Measurements from ENCODE around the gene TMEM69.
"Not testable (repeated sequence)": the region's sequence is repeated elsewhere in the genome, so short reads cannot be mapped to it uniquely, and the experiment has no call there.

Gene TMEM69, protein sequence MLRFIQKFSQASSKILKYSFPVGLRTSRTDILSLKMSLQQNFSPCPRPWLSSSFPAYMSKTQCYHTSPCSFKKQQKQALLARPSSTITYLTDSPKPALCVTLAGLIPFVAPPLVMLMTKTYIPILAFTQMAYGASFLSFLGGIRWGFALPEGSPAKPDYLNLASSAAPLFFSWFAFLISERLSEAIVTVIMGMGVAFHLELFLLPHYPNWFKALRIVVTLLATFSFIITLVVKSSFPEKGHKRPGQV

DNA sequence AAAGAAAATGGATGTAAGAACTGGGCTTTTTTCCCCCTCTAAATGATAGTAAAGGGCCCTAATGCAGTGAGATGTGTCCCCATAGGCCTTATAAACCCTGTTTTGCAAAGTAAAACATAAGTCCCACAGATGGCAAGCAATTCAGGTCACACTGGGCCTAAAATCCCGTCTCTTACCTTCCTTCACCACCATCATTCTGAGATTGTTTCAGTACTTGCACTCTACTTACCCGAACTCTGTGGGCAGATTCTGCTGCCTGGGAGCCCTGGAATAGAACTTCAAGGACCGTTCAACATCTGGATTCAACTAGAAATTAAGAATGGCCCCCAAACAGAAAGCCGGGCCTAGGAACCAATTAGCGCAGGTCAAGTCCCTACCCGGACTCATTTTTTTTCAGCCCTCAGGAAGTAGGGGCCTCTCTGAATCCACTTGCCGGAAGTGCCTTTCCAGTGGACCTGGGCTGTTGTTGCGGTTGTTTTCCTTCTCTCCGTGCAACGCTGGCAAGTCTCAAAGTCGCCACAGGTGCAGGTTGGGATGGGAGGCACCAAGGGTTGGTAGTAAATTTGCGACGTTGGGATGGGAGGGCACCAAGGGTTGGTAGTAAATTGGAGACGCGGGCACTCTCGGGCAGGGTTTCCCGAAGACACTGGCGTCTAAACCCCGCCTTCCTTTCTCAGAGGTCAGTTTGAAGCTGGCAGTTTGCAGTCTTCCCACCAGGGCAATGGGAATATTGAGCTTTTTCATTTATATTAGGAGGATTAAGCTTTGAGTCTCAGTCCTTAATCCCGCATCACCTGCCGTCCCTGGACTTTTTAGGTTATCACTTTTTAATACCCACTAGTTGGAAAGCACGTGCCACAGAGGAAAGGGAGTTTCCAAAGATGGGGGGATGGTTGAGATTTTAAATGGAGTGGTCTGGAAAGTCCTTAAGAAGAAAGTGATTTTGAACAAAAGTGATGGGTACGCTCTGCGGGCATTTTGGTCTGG is at the start of gene TMEM69:
Gene TMEM69, plus strand, starts transcription at position 428 of the 987 bp plus-strand sequence. CDS start 2,888 bp downstream, outside the sequence.
- peak; percentile 83 for DNase-seq

DNA sequence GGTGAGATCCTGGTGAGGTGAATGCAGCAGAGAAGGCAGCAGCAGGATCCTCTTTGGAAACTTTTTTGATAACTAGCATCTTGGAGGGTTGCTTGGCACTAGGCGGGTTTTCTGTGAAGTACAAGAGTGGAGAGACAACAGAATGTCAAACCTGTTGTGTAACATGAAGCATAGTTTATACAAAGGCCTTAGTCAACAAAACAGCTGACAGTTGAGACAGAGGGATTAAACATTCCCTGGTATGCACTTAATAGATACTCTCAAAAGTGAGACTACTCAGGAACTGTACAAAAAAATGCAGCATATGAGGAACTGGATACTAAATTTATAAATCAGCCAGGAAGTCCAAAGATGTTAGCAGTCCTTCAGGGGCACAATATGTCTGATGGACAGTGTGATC is 47.7 kb upstream of the TMEM69 start:
- no peak for DNase-seq

DNA sequence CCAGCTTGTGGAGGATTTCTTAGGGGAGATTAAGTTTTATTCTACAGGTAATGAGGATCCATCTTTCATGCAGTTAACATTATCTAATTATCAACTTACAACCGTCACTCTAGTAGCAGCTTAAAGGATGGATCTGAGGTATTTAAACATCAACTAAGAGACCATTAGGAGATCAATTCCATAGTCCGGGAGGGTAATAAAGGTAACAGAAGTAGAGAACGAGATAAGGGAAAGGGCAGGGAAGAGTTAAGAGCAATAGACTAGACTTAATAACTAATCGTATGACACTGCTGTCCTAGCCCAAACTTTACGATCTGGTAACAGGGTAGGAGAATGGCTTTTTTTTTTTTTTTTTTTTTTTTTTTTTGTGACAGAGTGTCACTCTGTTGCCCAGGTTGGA is 44.7 kb upstream of the TMEM69 start:
- DNase-seq, result no peak

DNA sequence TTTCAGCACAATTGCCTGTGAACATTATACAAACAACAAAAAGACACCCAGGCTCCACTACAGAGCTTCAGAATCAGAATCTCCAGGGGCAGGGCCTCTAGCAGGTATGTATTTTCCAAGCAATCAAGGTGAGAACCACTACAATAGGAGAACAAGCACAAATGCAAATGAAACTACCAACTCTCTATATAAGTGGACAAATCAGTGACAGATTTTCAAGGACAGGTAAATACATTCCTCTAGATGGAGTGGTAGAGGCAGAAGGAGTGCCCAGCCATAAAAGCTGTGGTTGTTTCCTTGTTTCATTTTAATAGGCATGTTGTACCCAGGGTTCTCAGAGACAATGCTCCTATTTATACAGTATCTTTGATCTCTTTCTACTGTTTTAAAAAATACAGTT is 44.0 kb upstream of the TMEM69 start:
- DNase-seq, result no peak

DNA sequence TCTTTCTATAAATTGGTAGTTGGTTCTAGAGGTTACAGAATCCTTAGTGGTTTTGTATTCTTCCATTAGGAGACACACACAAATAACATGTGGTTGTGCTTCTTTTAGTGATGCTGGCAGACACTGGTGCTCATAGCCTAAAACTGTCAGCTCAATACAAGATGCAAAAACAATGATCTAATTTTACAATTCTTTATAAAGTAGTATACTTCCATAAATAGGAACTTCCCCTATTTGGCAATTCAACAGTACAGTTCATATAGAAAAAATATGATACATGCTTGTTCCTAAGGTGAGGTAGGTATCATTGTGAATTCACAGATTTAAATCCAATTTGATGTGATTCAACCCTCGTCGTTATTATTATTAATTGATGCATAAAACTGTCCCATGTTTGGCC is 43.3 kb upstream of the TMEM69 start:
- DNase-seq, result no peak

DNA sequence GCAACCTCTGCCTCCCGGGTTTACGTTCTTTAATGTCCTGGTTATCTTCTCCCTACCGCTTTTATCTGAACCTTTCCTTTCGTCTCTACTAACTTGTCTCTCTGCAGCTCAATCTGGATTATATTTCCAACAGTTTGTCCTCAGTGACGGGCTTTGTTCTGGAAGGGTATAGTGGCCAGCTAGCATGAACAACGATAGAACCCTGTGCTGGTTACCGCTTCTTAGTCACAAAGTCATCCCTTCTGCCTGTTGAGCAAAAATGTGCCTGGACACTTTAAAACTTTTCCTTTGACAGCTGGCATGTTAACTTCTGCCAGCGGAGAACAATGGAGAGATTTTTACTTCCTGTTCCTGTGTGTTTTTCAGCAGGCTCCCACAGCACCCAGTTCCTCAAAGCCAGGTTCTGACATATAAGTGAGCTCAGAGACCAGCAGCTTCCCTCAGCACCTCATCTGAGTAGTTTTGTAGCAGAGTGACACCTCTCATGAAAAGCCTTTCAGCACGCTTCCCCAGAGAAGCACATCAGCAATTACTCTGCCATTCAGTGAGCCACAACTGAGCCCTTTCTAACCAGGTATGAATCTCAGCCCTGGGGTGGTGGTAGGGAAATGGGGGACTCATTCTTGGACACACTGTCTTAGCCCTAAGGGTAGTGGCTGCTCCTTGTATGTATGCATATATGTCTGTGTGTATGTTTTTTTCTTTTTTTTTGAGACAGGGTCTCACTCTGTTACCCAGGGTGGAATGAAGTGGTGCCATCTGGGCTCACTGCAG is 40.5 kb upstream of the TMEM69 start:
- DNase-seq, result no peak

DNA sequence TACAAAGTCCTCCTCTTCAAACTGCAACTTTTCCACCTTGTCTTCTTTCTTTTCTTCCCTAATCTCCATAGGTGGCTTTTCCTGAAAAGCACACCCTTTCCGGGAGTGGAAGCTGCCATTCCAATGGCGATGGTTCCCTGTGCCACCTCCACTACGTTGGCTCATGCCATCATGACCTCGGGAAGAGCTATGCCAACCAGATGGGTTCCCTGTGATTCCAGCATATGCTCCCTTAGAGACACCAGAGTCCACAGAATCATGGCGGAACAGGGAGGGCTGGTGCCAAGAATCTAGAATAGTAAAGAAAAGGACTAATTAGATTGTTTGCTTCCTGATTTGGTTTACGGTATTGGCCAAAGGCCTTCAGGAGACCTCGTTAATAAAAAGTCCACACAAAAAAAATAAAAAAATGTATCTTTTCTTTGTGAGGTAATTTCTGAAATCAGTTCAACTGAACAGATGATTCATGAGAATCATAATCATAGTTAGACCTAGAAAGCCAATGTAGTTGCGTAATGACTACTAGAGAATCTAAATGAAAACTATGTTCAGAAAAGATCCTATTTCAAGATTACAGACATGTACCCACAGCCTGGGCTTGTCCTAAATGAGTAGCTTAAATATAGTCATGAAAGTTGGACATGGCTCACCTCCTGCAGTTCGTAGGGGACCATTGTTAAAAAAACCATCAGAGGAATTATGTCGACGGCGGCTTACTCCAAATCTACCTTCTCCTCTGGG is 33.3 kb upstream of the TMEM69 start:
- no peak for DNase-seq

DNA sequence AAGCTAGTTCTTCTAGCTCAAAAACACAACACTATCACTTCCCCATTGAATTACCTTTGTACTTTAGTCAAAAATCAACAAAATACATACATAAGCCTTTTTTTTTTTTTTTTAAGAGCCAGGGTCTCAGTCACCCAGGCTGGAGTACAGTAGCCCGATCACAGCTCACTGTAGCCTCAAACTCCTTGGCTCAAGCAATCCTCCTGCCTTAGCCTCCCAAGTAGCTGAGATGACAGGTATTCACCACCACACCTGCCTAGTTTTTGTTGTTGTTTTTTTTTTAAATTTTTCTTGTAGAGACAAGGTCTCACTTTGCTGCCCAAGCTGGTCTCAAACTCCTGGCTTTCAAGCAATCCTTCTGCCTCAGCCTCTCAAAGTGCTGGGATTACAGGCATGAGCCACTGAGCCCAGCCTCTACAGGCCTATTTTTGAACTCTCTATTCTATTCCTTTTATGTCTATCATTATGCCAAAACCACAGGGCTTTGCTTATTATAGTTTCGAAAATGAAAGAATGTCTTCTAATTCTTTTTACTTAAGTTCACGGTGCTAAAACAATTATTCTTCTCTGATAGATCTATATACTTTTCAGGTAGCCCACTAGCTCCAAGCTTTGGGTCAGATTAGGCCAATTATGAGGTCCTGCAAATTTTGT is 31.3 kb upstream of the TMEM69 start:
- DNase-seq, result no peak

DNA sequence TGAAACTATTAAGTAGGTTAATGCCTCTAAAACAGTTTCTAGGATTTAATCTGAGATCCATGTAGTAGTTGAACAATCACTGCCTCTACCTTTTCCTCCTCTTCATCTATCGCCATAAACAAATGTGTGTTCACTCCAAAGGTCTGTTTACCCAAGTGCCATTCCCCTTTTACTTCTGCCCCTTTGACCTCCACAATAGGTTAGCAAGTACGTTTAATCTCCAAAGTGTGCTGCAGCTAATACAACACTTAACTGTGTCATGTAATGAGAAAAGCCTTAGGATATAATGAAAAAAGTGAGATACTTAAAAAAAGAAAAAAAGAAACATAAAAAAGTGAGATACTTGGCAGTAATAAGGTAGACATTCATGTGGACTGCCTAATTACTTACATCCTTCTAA is 29.8 kb upstream of the TMEM69 start:
- DNase-seq, result no peak

DNA sequence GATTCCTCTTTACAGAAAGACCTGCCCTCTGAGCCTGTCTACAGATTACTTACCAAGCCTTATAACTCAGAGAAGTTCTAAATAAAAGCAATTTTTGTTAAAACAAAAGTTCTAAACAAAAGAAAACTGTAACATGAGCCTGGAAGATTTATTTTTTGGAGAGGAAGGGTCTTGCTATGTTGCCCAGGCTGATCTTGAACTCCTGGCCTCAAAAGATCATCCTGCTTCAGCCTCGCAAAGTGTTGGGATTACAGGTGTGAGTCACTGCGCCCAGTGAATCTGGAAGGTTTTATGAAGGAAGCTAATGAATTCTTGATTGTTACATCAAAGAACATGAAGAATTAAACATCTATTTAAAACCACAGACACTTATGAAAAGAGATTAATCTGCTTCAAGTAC is 28.8 kb upstream of the TMEM69 start:
- DNase-seq, result no peak

DNA sequence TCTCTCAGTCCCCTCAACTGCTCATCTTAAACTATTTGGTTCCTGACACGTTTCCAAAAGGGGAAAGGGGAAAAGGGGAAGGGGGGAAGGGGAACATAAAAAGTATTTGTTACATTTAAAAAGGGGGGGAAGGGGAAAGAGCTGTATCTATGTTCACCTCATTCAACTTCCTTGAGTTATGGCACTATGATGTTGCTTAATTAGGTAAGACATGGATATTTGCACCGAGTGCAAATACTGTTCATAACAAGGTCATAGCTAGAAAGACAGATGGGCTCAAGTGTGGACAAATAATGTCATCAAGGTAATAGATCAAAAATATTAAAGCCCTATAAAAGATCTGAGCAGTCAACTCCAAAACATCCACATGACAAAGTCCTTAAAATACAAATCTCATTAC is 27.6 kb upstream of the TMEM69 start:
- DNase-seq, result no peak

DNA sequence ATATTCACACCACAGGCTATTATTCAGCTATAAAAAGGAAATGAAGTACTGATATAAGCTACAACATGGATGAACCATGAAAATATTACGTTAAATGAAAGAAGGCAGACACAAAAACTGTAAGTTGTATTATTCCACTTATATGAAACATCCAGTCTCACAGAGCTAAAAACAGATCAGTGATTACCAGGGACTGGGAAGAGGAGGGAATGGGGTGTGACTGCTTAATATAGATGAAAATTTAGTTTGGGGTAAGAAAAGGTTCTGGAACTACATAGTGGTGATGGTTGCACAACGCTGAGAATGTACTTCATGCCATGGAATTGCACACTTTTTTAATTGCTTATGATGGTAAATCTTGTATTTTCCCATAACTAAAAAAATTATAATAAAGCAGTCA is 21.1 kb upstream of the TMEM69 start:
- DNase-seq, result no peak

DNA sequence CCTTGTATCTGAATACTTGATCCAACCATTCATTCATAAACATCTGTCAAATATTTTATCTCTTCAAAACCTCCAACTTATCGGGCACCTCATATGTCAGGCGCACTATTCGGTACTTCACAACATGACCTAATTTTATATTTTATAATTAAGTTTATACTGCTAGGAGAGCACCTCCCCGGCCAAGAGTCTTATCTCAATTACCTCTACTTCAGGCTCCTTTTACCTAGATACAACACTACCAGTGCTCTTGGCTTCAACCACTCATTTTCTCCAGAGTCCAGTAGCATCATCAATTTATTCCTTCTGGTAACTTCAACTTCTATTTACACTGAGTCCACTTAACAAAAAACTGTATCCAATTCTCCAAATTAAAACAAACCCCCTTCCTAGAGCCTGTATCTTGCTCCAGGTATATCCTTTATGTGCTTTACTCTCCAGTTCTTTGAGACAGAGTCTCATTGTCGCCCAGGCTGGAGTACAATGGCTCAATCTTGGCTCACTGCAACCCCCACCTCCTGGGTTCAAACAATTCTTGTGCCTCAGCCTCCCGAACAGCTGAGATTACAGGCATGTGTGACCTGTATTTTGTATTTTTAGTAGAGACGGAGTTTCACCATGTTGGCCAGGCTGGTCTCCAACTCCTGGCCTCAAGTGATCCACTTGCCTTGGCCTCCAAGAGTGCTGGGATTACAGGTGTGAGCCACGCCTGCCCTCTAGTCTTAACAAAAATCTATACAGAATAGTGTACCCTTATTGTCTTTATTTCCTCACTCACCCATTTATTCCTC is 20.5 kb upstream of the TMEM69 start:
- no peak for DNase-seq

DNA sequence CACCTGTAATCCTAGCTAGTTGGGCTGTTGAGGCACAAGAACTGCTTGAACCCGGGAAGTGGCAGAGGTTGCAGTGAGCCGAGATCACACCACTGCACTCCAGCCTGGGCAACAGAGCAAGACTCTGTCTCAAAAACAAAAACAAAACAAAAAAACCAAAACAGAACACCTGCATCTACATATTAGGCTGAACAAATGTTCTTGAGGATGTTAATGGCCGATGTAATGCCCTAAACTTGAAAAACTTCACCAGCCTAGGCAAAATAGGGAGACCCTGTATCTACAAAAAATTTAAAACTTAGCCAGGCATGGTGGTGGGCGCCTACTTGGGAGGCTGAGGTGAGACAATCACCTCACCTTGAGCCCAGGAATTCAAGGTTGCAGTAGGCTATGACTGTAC is 19.5 kb upstream of the TMEM69 start:
- no peak for DNase-seq

DNA sequence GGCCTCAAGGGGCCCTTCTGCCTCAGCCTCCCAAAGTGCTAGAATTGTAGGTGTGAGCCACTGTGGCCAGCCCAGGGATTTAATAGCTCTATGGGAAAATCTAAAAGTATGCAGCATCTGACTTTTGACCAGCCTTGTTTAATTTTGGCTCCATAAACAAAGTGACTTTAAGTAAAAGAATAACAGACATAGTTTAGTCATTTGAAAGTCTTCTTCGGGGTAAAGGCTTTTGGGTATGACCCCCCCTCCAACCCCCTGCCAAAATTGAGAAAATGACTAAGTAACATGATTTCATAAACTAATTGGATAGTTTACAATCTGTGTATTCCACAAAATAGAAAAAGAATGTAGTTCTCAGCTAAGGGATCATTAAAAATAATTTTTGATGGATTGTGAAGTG is 18.6 kb upstream of the TMEM69 start:
- no peak for DNase-seq

DNA sequence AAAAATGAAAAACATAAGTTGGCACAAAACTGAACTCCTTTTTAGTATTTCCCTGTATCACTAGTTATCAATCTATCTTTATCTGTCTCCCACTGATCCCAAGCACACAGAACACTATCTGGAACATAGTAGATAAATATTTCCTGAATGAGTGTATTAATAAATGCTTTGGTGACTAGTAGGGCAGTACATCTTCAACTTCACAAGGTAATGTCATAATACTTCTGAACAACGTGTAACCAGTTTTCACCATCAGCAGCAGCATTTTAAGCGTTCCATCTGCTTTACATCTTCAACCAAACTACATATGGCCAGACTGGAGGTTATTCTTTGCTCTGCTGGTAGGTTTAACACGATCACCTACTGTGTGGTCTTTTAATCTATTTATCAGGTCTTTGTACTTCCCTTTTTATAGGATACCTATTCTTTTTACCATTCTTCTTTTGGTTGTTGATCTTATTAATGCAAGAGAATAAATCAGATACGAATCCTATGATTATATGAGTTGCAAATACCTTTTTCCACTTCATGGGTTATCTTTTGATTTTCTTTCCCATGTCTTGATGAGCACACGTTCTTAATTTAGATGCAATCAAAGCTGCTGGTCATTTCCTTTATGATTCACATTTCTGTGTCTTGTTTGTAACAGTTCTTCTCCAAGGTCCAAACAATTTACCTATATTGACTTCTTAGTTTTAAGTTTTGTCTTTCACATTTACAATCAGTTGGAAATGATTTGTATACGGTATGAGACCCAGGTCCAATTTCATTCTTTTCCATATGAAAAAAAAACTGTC is 17.9 kb upstream of the TMEM69 start:
- no peak for DNase-seq

DNA sequence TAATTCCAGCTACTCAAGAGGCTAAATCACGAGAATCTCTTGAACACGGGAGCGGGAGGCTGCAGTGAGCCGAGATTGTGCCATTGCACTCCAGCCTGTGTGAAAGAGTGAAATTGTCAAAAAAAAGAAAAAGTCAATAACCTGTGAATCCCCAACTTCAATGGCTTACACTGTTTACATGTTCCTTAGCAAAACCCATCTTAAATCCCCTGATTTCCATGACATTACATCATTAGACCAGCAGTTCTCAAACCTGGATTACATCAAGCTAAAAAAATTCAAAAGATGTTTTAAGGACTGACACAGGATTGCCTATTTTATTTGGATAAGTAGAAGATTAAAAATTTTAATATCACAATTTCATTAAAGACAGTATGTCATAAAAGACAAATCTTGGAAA is 14.0 kb upstream of the TMEM69 start:
- DNase-seq, result no peak

DNA sequence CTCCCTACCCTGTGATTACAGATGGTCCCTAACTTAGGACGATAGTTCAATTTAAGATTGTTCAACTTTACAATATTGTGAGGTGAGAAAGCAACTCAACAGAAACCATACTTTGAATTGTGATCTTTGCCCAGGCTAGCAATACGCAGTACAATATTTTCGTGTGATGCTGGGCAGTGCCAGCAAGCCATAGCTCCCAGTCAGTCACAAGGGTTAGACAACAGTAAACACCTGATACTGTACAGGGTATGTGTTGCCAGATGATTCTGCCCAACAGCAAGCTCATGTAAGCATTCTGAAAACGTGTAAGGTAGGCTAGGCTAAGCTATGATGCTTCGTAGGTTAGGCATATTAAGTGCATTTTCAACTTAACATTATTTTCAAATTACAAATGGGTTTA is 13.5 kb upstream of the TMEM69 start:
- DNase-seq, result no peak

DNA sequence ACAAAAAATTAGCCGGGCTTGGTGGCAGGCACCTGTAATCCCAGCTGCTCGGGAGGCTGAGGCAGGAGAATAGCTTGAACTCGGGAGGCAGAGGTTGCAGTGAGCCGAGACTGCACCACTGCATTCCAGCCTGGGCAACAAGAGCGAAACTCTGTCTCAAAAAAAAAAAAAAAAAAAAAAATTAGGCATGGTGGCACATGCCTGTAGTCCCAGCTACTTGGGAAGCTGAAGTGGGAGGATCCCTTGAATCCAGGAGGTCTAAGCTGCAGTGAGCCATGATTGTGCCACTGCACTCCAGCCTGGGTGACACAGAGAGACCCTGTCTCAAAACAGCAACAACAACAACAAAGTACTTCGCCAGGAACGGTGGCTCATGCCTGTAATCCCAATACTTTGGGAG is 11.4 kb upstream of the TMEM69 start:
- DNase-seq, result not testable (repeated sequence)

DNA sequence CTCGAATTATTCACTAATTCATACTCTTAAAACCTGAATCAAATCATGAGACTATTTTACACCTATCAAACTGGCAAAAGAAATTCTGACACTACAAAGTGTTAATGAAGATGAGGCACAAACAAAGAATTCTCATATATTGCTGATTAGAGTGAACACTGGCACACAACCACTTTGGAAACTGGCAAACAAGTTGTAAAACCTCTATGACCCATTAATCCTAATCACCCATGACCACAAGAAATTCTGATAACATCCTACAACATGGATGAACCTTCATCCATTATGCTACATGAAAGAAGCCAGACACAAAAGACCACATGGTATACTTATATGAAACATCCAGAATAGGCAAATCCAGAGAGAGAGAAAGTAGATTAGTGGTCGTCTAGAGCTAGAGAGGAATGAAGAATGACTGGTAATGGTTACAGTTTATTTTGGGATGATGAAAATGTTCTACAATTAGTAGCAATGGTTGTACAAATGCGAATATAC is 10.2 kb upstream of the TMEM69 start:
- no peak for DNase-seq
